HepG2 (cell line): ENCODE results near the gene IQCE. TPM values are rescaled to one million over a fixed set of nuclear protein-coding genes. Genes with fewer than 3 reads are reported as not detected.

Experiments used
- CSRNP2 ChIP-seq: sonication (generic); formaldehyde crosslinking; conservative IDR thresholded peaks from 2 replicates; pipeline ENCODE4 v1.8.0; 2022; ENCODE audit warnings: low read depth, missing genetic modification reagents
- DR1 ChIP-seq: sonication (generic); formaldehyde crosslinking; IDR thresholded peaks from 2 replicates; pipeline ENCODE4 v1.8.0; 2021; ENCODE audit warnings: mild to moderate bottlenecking, missing genetic modification reagents, inconsistent platforms
- ISL2 ChIP-seq: sonication (generic); formaldehyde crosslinking; IDR thresholded peaks from 2 replicates; pipeline ENCODE4 v1.5.0; 2020; ENCODE audit warnings: missing genetic modification reagents
- KDM1A ChIP-seq: IDR thresholded peaks from 2 replicates; pipeline ENCODE4 v1.6.1; 2016; ENCODE audit warnings: missing compliant biosample characterization
- KDM4B ChIP-seq: sonication (generic); formaldehyde crosslinking; IDR thresholded peaks from 2 replicates; pipeline ENCODE4 v1.4.0; 2020; ENCODE audit warnings: missing genetic modification reagents
- KLF11 ChIP-seq: IDR thresholded peaks from 2 replicates; pipeline ENCODE4 v1.6.1; 2016; ENCODE audit warnings: missing compliant biosample characterization
- MEIS2 ChIP-seq: sonication (generic); formaldehyde crosslinking; IDR thresholded peaks from 2 replicates; pipeline ENCODE4 v1.9.0; 2021; ENCODE audit warnings: mild to moderate bottlenecking, missing genetic modification reagents
- NR2C2 ChIP-seq: sonication (generic); formaldehyde crosslinking; IDR thresholded peaks from 2 replicates; pipeline ENCODE4 v1.4.0; 2020; ENCODE audit warnings: missing genetic modification reagents, mild to moderate bottlenecking, moderate library complexity, borderline replicate concordance
- PITX1 ChIP-seq: sonication (generic); formaldehyde crosslinking; IDR thresholded peaks from 2 replicates; pipeline ENCODE4 v1.5.1; 2020; ENCODE audit warnings: mild to moderate bottlenecking, missing genetic modification reagents
- RARA ChIP-seq: IDR thresholded peaks from 2 replicates; pipeline ENCODE4 v1.6.1; 2016; ENCODE audit warnings: missing genetic modification reagents, missing compliant biosample characterization
- SNAI1 ChIP-seq: sonication (generic); formaldehyde crosslinking; IDR thresholded peaks from 2 replicates; pipeline ENCODE4 v1.5.0; 2020; ENCODE audit warnings: mild to moderate bottlenecking, missing genetic modification reagents, borderline replicate concordance
- SRSF4 ChIP-seq: fragments of 200-400 bp; formaldehyde crosslinking; IDR thresholded peaks from one replicate; pipeline ENCODE4 v1.6.1; 2018; ENCODE audit warnings: mild to moderate bottlenecking, low read depth, low read length, moderate library complexity; ENCODE audit not compliant: poor library complexity, severe bottlenecking
- TCF12 ChIP-seq, 2 experiments: fragments of 450-650 bp in 1 of 2; sonication (generic) in 1 of 2; formaldehyde crosslinking in 1 of 2; IDR thresholded peaks; 2 replicates each; pipeline versions ENCODE4 v1.6.1 to v1.8.0; 2017 to 2022; ENCODE audit warnings: antibody characterized with exemption in 1 of 2, mild to moderate bottlenecking in 1 of 2, missing genetic modification reagents in 1 of 2, moderate library complexity in 1 of 2
- TFDP1 ChIP-seq: IDR thresholded peaks from 2 replicates; pipeline ENCODE4 v1.6.1; 2016; ENCODE audit warnings: missing compliant biosample characterization, missing genetic modification reagents, borderline replicate concordance
- ZBTB34 ChIP-seq: sonication (generic); formaldehyde crosslinking; IDR thresholded peaks from 2 replicates; pipeline ENCODE4 v1.8.0; 2022; ENCODE audit warnings: mild to moderate bottlenecking, missing genetic modification reagents
- ZNF569 ChIP-seq: sonication (generic); formaldehyde crosslinking; IDR thresholded peaks from 2 replicates; pipeline ENCODE4 v1.5.0; 2020; ENCODE audit warnings: mild to moderate bottlenecking, missing genetic modification reagents, moderate library complexity, borderline replicate concordance
- ZNF761 ChIP-seq: sonication (generic); formaldehyde crosslinking; conservative IDR thresholded peaks from 2 replicates; pipeline ENCODE4 v1.4.0; 2020; ENCODE audit warnings: mild to moderate bottlenecking, missing genetic modification reagents
- ZNF800 ChIP-seq: sonication (generic); formaldehyde crosslinking; IDR thresholded peaks from 2 replicates; pipeline ENCODE4 v1.4.0; 2020; ENCODE audit warnings: missing genetic modification reagents
- ZSCAN12 ChIP-seq: sonication (generic); formaldehyde crosslinking; IDR thresholded peaks from 2 replicates; pipeline ENCODE4 v1.9.0; 2021; ENCODE audit warnings: mild to moderate bottlenecking, missing genetic modification reagents
- polyA plus RNA-seq, 8 experiments: library from polyadenylated mRNA; depleted of rRNA in 3 of 8; stranded (reverse) in 7 of 8; unstranded in 1 of 8; fragments of >200 nt; fragmentation: Illumina TruSeq in 4 of 8; extraction: Trizol in 4 of 8; gene quantifications; 2 replicates each; pipeline versions ENCODE4 v1.2.1 to v1.2.3, GENCODE V29; 2011 to 2016; ENCODE audit warnings: low read depth in 4 of 8, missing spikeins in 1 of 8, mixed read lengths in 1 of 8; ENCODE audit not compliant: insufficient read depth in 1 of 8
- total RNA-seq, 5 experiments: library from RNA; depleted of rRNA; stranded (reverse); fragments of >200 nt; fragmentation: Illumina TruSeq; extraction: Trizol; gene quantifications; 2 replicates each; pipeline ENCODE4 v1.2.3, GENCODE V29; 2016; ENCODE audit warnings: low read depth in 1 of 5
- TF ChIP-seq, protein P1 (sequence below): sonication (generic); formaldehyde crosslinking; IDR thresholded peaks from 2 replicates; pipeline ENCODE4 v1.4.0; 2020; ENCODE audit warnings: missing genetic modification reagents

IQCE gene
- total and polyA plus RNA-seq, 2 of the 13 experiments (the other 11 are each of a cell fraction or from before 2014, with no cell fraction given): 1.5 to 2.5 TPM

DNA sequence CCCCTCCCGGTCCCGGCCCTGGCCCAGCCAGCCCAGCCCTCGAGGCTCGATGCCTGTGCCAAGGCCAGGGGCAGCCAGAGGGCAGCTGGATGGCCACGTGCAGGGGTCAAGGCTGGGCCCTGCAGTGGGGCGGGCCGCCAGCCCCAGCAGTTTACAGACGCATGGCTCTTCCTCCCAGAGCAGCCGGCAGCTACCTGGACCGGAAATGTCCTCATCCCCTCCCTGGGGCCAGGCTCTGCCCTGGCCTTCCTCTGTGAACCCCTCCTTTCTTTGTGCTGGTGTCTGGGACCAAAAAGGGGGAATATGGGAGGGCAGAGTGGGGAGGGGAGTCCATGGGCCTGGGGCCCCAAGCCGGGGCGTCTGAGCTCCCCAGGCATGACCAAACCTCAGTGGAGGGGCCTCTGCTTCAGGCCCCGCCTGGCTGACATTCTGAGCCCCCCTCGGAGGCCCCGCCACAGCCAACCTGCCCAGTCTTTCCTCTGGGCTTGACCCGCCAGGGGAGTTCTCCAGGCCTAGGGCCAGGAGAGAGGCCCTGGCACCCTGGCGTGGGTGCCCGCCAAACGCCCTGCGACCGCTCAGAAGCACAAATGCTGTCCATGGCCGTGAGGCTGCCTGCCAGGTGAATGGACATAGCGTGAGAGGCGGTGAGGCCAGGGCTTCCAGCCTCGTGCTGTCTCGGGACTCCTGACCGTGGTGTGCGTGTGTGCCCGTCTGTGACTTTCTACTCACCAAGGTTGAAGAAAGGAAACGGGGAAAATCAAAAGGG lies 104.5 kb downstream of the IQCE start (continued):
- TF ChIP-seq, protein P1, sequence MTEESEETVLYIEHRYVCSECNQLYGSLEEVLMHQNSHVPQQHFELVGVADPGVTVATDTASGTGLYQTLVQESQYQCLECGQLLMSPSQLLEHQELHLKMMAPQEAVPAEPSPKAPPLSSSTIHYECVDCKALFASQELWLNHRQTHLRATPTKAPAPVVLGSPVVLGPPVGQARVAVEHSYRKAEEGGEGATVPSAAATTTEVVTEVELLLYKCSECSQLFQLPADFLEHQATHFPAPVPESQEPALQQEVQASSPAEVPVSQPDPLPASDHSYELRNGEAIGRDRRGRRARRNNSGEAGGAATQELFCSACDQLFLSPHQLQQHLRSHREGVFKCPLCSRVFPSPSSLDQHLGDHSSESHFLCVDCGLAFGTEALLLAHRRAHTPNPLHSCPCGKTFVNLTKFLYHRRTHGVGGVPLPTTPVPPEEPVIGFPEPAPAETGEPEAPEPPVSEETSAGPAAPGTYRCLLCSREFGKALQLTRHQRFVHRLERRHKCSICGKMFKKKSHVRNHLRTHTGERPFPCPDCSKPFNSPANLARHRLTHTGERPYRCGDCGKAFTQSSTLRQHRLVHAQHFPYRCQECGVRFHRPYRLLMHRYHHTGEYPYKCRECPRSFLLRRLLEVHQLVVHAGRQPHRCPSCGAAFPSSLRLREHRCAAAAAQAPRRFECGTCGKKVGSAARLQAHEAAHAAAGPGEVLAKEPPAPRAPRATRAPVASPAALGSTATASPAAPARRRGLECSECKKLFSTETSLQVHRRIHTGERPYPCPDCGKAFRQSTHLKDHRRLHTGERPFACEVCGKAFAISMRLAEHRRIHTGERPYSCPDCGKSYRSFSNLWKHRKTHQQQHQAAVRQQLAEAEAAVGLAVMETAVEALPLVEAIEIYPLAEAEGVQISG: peak; percentile 81
- TF ChIP-seq CSRNP2 (CRISPR knock-in tag) (no peak), TCF12 (IDR thresholded peaks at IDR 0.05) (no peak), TCF12 (CRISPR knock-in tag; IDR thresholded peaks at IDR 0.05) (peak; percentile 92; the same call in 1 of the 2 replicates), NR2C2 (peak; percentile 96), DR1 (no peak), RARA (CRISPR knock-in tag) (peak; percentile 100), ZNF761 (CRISPR knock-in tag) (0 out of 2 replicates have a peak, but pooled peaks have one; percentile 58), SRSF4 (no peak), ISL2 (peak; percentile 69; the same call in 1 of the 2 replicates), ZNF800 (CRISPR knock-in tag) (peak; percentile 89; the same call in 1 of the 2 replicates), SNAI1 (CRISPR knock-in tag) (peak; percentile 23; the same call in 1 of the 2 replicates), ZSCAN12 (CRISPR knock-in tag) (peak; percentile 80; the same call in 1 of the 2 replicates), KDM1A (CRISPR knock-in tag) (no peak), KLF11 (peak; percentile 96), MEIS2 (peak; percentile 89), KDM4B (CRISPR knock-in tag) (peak; percentile 66; the same call in 1 of the 2 replicates), PITX1 (peak; percentile 93), TFDP1 (peak; percentile 95), ZBTB34 (CRISPR knock-in tag) (no peak), ZNF569 (CRISPR knock-in tag) (0 out of 2 replicates have a peak, but pooled peaks have one; percentile 2)
